Limb (tissue), 2 donors: Measurements from ENCODE around the gene MYO19.

Experiments
- DNase-seq, 2 donors: peaks; one replicate each; pipeline ENCODE4 v3.0.0-alpha.2; 2016; ENCODE audit errors: extremely low spot score in 2 of 2

The MYO19 gene

GRCh38 chr17:36534840-36535668 is at the start of gene MYO19, which contains the start of gene PIGW:
Gene MYO19, minus strand, starts transcription at chr17:36534868. Its CDS starts 2,330 bp downstream, at chr17:36532538.
Gene PIGW, plus strand, starts transcription at chr17:36534987. Its CDS starts 2,115 bp downstream, at chr17:36537102.
- peak; percentile 88 to 92 for DNase-seq

- DNase-seq, result no peak
These were observed 49.1 kb upstream of the MYO19 start for GRCh38 chr17:36583787-36584186.

GRCh38 chr17:36578671-36579070 is 44.0 kb upstream of the MYO19 start:
- no peak for DNase-seq

GRCh38 chr17:36576793-36577192 is 42.1 kb upstream of the MYO19 start:
- no peak for DNase-seq

- DNase-seq, result no peak
These were observed 40.4 kb upstream of the MYO19 start for GRCh38 chr17:36575028-36575427.

- DNase-seq, result no peak
These were observed 31.4 kb upstream of the MYO19 start for GRCh38 chr17:36566081-36566480.

GRCh38 chr17:36553459-36553858 is 18.8 kb upstream of the MYO19 start:
- DNase-seq, result no peak

GRCh38 chr17:36550491-36551417 is 16.1 kb upstream of the MYO19 start:
- DNase-seq, result no peak

- no peak for DNase-seq
These were observed 13.1 kb upstream of the MYO19 start for GRCh38 chr17:36547776-36548175.

- no peak for DNase-seq
These were observed 11.9 kb upstream of the MYO19 start for GRCh38 chr17:36546418-36547093.

- peak; percentile 97 to 99 for DNase-seq
These were observed 11.1 kb upstream of the MYO19 start for GRCh38 chr17:36545465-36546417.

- no peak for DNase-seq
These were observed 10.4 kb upstream of the MYO19 start for GRCh38 chr17:36545077-36545464.

- DNase-seq, result peak; percentile 90 to 96
These were observed 9.8 kb upstream of the MYO19 start, which contains the start of gene GGNBP2 for GRCh38 chr17:36544307-36545076. Gene GGNBP2, plus strand, starts transcription at chr17:36544919. Its CDS starts 806 bp downstream, at chr17:36545725.

GRCh38 chr17:36544044-36544306 is 9.3 kb upstream of the MYO19 start:
- DNase-seq, result peak in 1 of 2 donors; percentile 25

GRCh38 chr17:36542755-36543154 is 8.1 kb upstream of the MYO19 start:
- no peak for DNase-seq

- no peak for DNase-seq
These were observed 6.0 kb upstream of the MYO19 start for GRCh38 chr17:36540696-36541095.

- DNase-seq, result no peak
These were observed 1.0 kb upstream of the MYO19 start for GRCh38 chr17:36535669-36536081.

- DNase-seq, result peak in 1 of 2 donors; percentile 13
These were observed 481 bp downstream of the MYO19 start for GRCh38 chr17:36533935-36534839.
